Left lung (tissue), 10 donors: ENCODE measurements around the gene LY6G5B. TPM values are rescaled to one million over a fixed set of nuclear protein-coding genes. Genes with fewer than 3 reads are reported as not detected.
"Not testable (repeated sequence)": the region's sequence is repeated elsewhere in the genome, so short reads cannot be mapped to it uniquely, and the experiment has no call there.

Experiments
- ATAC-seq: fragments of 200-7000 bp; cut with Tn5 transposase; one replicate; pipeline ENCODE4 v1.9.1; 2020; ENCODE audit warnings: moderate library complexity
- DNase-seq, 4 donors: peaks; one replicate each; pipeline ENCODE4 v3.0.0-alpha.2; 2013 to 2020
- H3K27ac ChIP-seq, 2 donors: fragments of 200-600 bp; sonication (generic) in 1 of 2; one replicate each; pipeline versions ENCODE4 v1.5.0 to v1.8.0; 2020 to 2021
- H3K27me3 ChIP-seq, 2 donors: fragments of 200-600 bp; sonication (generic) in 1 of 2; one replicate each; pipeline versions ENCODE4 v1.5.0 to v1.8.0; 2020 to 2021
- H3K36me3 ChIP-seq, 2 donors: fragments of 200-600 bp; sonication (generic) in 1 of 2; one replicate each; pipeline versions ENCODE4 v1.5.0 to v1.8.0; 2020 to 2021
- H3K4me1 ChIP-seq, 2 donors: fragments of 200-600 bp; one replicate each; pipeline ENCODE4 v1.8.0; 2021
- H3K4me3 ChIP-seq, 2 donors: fragments of 200-600 bp; sonication (generic) in 1 of 2; one replicate each; pipeline versions ENCODE4 v1.5.0 to v1.8.0; 2020 to 2021; ENCODE audit warnings: mild to moderate bottlenecking in 1 of 2
- H3K9me3 ChIP-seq, 2 donors: fragments of 200-600 bp; sonication (generic) in 1 of 2; one replicate each; pipeline versions ENCODE4 v1.5.0 to v1.8.0; 2020 to 2021
- CTCF ChIP-seq, 2 donors: fragments of 200-600 bp; sonication (generic) in 1 of 2; IDR thresholded peaks; one replicate each; pipeline versions ENCODE4 v1.5.0 to v1.8.0; 2021; ENCODE audit warnings: antibody characterized with exemption in 2 of 2
- intact Hi-C, 2 donors: fragments of 100-400 bp; cut with DNase I; formaldehyde crosslinking; loops; one replicate each; pipeline versions ENCODE4 v1.11.2 to v1.14.2; 2022
- polyA plus RNA-seq, 6 donors: library from polyadenylated mRNA; unstranded; fragments of 120-200 nt; gene quantifications; one replicate each; pipeline ENCODE4 v1.2.1, GENCODE V29; 2013; ENCODE audit not compliant: insufficient read length in 6 of 6
- total RNA-seq, 2 donors: library from RNA; stranded (reverse); fragmentation: NEBNext Ultra II Directional; extraction: Animal tissue kit (Norgen Biotek cat#: 25700); gene quantifications; one replicate each; pipeline ENCODE4 v1.2.1, GENCODE V29; 2021
- donor health status: DM: no; HTN: yes; CAD: no.
- donor health status: DM: no; HTN: no; CAD: no.

Gene LY6G5B
- total and polyA plus RNA-seq, 8 donors: 6.9 to 41.0 (median 30.1) TPM

- intact Hi-C loops: no loop called here
- H3K27ac ChIP-seq: no peak overlapping the region
- peaks cover 13 to 28% of the 10 kb centered on the region in 2 donors for H3K4me1 ChIP-seq
- H3K27me3 ChIP-seq: no peaks in the 10 kb centered on the region
- H3K4me3 ChIP-seq: no peak overlapping the region
- ATAC-seq (no peak), DNase-seq (no peak)
- no peaks in the 10 kb centered on the region for H3K36me3 ChIP-seq
- no peak for TF ChIP-seq CTCF (IDR thresholded peaks at IDR 0.05)
- H3K9me3 ChIP-seq: no peaks in the 10 kb centered on the region
Measured at GRCh38 chr6:31705931-31706330, 36.2 kb downstream of the LY6G5B start.

GRCh38 chr6:31706599-31706998 lies 36.8 kb downstream of the LY6G5B start, which contains the start of gene LY6G6F:
Gene LY6G6F, plus strand, starts transcription at chr6:31706866. Its CDS starts 41 bp downstream, at chr6:31706907.
- Histone ChIP-seq H3K4me3 (no peak within 1 kb of the TSS), H3K27me3 (no peaks in the 10 kb centered on the region), H3K27ac (no peak within 1 kb of the TSS), H3K36me3 (no peaks in the 10 kb centered on the region), H3K9me3 (no peaks in the 10 kb centered on the region), H3K4me1 (peaks cover 7 to 28% of the 10 kb centered on the region in 2 donors)
- DNase-seq: no peak
- no peak for TF ChIP-seq CTCF (IDR thresholded peaks at IDR 0.05)
- intact Hi-C loops: no loop called here
- ATAC-seq: no peak

GRCh38 chr6:31707701-31708100 lies 37.9 kb downstream of the LY6G5B start:
- Histone ChIP-seq H3K27ac (no peak overlapping the region), H3K9me3 (no peaks in the 10 kb centered on the region), H3K27me3 (no peaks in the 10 kb centered on the region), H3K36me3 (no peaks in the 10 kb centered on the region), H3K4me3 (no peak overlapping the region), H3K4me1 (peaks cover 0 to 19% of the 10 kb centered on the region in 2 donors)
- DNase-seq: no peak
- intact Hi-C loops: no loop called here
- no peak for ATAC-seq
- TF ChIP-seq CTCF (IDR thresholded peaks at IDR 0.05): no peak

- TF ChIP-seq CTCF (IDR thresholded peaks at IDR 0.05): no peak
- no peaks in the 10 kb centered on the region for H3K9me3 ChIP-seq
- no peak for DNase-seq
- no peak overlapping the region for H3K27ac ChIP-seq
- H3K4me3 ChIP-seq: no peak overlapping the region
- no peaks in the 10 kb centered on the region for H3K27me3 ChIP-seq
- H3K4me1 ChIP-seq: peaks cover 0 to 19% of the 10 kb centered on the region in 2 donors
- no peak for ATAC-seq
- H3K36me3 ChIP-seq: no peaks in the 10 kb centered on the region
- intact Hi-C loops: no loop called here
Measured at GRCh38 chr6:31708224-31708623, 38.4 kb downstream of the LY6G5B start.

GRCh38 chr6:31709157-31709556 lies 39.4 kb downstream of the LY6G5B start:
- H3K27me3 ChIP-seq, H3K9me3 ChIP-seq, intact Hi-C loops, H3K4me3 ChIP-seq, DNase-seq, ATAC-seq, H3K27ac ChIP-seq, H3K36me3 ChIP-seq: not testable (repeated sequence)
- H3K4me1 ChIP-seq: peaks cover 0 to 12% of the 10 kb centered on the region in 2 donors

- intact Hi-C loops: no loop called here
- Histone ChIP-seq H3K4me3 (no peak overlapping the region), H3K9me3 (no peaks in the 10 kb centered on the region), H3K27me3 (no peaks in the 10 kb centered on the region), H3K4me1 (peaks cover 0 to 12% of the 10 kb centered on the region in 2 donors), H3K27ac (no peak overlapping the region), H3K36me3 (no peaks in the 10 kb centered on the region)
- DNase-seq (no peak), ATAC-seq (no peak)
- TF ChIP-seq CTCF (IDR thresholded peaks at IDR 0.05): no peak
Measured at GRCh38 chr6:31710523-31711219, 40.9 kb downstream of the LY6G5B start.
